CD8-positive, alpha-beta memory T cell (primary cell): Measurements from ENCODE around the gene REEP1. TPM values are rescaled to one million over a fixed set of nuclear protein-coding genes. Genes with fewer than 3 reads are reported as not detected.
A peak's percentile ranks its signal among the peaks of the same experiment; 100 is the strongest.
"Not testable (repeated sequence)": the region's sequence is repeated elsewhere in the genome, so short reads cannot be mapped to it uniquely, and the experiment has no call there.

Experiments
- CTCF ChIA-PET: fragments of 350-600 bp; sonication (Branson Sonifier 250); formaldehyde crosslinking; loops from one replicate; lab custom pipeline; 2021; ENCODE audit warnings: antibody characterized with exemption; lab: Charles Lee
- POLR2A ChIA-PET: fragments of 350-600 bp; sonication (Branson Sonifier 250); formaldehyde crosslinking; loops from one replicate; lab custom pipeline; 2021; ENCODE audit warnings: antibody characterized with exemption; lab: Charles Lee
- DNase-seq, 5 donors: peaks; one replicate each; pipeline versions ENCODE4 v3.0.0 to v3.0.0-alpha.2; 2020 to 2022; ENCODE audit warnings: mixed read lengths in 1 of 5
- H3K27ac ChIP-seq: one replicate; pipeline ENCODE4 v1.7.0; 2013; ENCODE audit warnings: low read depth, mild to moderate bottlenecking, low read length, moderate library complexity
- H3K27me3 ChIP-seq: 2 replicates; pipeline ENCODE4 v1.7.0; 2013; ENCODE audit warnings: low read length, mild to moderate bottlenecking; ENCODE audit not compliant: insufficient read depth, poor library complexity, severe bottlenecking
- H3K36me3 ChIP-seq: 2 replicates; pipeline ENCODE4 v1.7.0; 2013; ENCODE audit warnings: mild to moderate bottlenecking, low read length, moderate library complexity; ENCODE audit not compliant: insufficient read depth
- H3K4me1 ChIP-seq: 2 replicates; pipeline ENCODE4 v1.7.0; 2013; ENCODE audit warnings: mild to moderate bottlenecking, low read length, moderate library complexity; ENCODE audit not compliant: insufficient read depth
- H3K4me3 ChIP-seq: 2 replicates; pipeline ENCODE4 v1.7.0; 2013; ENCODE audit warnings: mild to moderate bottlenecking, low read length
- H3K9me3 ChIP-seq: 2 replicates; pipeline ENCODE4 v1.7.0; 2013; ENCODE audit warnings: mild to moderate bottlenecking, low read length
- H3K27ac Mint-ChIP-seq, 8 donors: one replicate each; pipeline ENCODE4 v1.8.0; 2020 to 2021; ENCODE audit warnings: mixed read lengths in 8 of 8, mild to moderate bottlenecking in 6 of 8, inconsistent platforms in 3 of 8, moderate library complexity in 3 of 8
- H3K27me3 Mint-ChIP-seq, 2 donors: one replicate each; pipeline ENCODE4 v1.8.0; 2020 to 2021; ENCODE audit warnings: mixed read lengths in 2 of 2, mild to moderate bottlenecking in 1 of 2, moderate library complexity in 1 of 2
- H3K36me3 Mint-ChIP-seq, 3 donors: one replicate each; pipeline ENCODE4 v1.8.0; 2020 to 2021; ENCODE audit warnings: mixed read lengths in 3 of 3, inconsistent platforms in 1 of 3, mild to moderate bottlenecking in 1 of 3
- H3K4me1 Mint-ChIP-seq, 3 donors: one replicate each; pipeline ENCODE4 v1.8.0; 2020 to 2021; ENCODE audit warnings: mixed read lengths in 3 of 3, inconsistent platforms in 1 of 3, mild to moderate bottlenecking in 1 of 3
- H3K4me3 Mint-ChIP-seq, 7 donors: one replicate each; pipeline ENCODE4 v1.8.0; 2020 to 2021; ENCODE audit warnings: mixed read lengths in 7 of 7, mild to moderate bottlenecking in 6 of 7, moderate library complexity in 4 of 7, inconsistent platforms in 2 of 7
- H3K9me3 Mint-ChIP-seq, 5 donors: one replicate each; pipeline ENCODE4 v1.8.0; 2020 to 2022; ENCODE audit warnings: mixed read lengths in 5 of 5, mild to moderate bottlenecking in 3 of 5, moderate library complexity in 2 of 5, inconsistent platforms in 1 of 5
- polyA plus RNA-seq: library from polyadenylated mRNA; unstranded; fragments of 300-500 nt; fragmentation: Illumina TruSeq; gene quantifications from one replicate; pipeline ENCODE4 v1.2.3, GENCODE V29; 2021
- total RNA-seq, 2 experiments: library from RNA; stranded (reverse); gene quantifications; one replicate each; pipeline ENCODE4 v1.2.3, GENCODE V29; 2021

Gene REEP1
- total and polyA plus RNA-seq, 3 experiments from 2014 or later: 0.20 to 0.28 TPM; not detected in 1

DNA sequence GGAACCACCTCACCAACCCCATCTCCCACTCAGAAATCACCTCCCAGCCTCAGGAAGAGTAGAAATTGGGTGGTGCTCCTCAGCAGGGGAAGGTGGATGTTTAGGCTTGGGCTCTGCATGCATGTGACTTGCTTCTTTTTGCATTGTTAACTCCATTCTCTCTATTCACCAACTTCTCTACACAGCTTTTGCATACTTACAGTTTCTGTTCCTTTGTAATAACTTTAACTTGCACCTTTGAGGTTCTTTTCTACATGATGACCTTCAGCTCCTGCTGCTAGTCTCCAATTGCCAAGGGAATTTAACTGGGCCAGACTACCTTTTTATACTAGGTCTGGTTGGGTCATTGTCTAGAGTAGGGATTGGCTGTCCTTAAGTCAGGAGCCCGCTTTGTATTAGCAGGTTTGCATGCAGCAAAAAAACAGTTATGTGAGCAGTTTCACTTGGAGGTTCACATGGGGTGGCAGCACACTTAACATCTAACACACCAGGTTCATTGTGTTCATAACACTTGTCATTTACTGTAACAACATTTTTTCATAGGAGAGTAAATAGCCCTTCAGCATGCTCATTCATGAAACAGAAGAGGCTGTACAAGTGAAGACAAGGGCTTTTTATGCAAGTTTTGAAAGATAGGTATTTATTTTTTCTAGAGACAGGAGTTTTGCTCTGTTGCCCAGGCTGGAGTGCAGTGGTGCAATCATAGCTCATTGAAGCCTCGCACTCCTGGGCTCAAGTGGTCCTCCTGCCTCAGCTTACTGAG is 126.2 kb downstream of the REEP1 start:
- no peak for DNase-seq

DNA sequence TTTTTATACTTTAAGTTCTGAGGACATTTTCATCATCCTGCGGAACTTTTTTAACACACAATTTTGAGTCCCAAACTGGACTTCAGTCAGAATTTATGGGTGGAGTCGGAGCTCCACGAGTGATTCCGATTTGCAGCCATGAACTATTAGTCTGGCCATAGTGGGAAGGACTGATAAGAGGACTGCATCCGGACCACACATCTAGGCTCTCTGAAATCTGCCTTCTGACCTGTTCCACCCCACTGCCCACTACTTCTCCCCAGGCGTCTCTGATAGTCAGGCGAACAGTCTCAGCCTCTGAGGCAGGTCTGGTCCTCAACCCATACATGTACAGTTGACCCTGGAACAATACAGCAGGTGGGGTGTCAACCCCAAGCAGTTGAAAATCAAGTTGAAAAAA is 133.0 kb downstream of the REEP1 start:
- ChIA-PET POLR2A (interaction anchor here (0.6 kb wide), 1 partner anchor 584 kb away, joined by 3 read pairs; no protein-coding TSS in a partner anchor), CTCF (interaction anchor here (0.8 kb wide), 1 partner anchor 9 kb away, joined by 3 read pairs; the partner anchor contains the start of gene IMMT)
- Mint-ChIP-seq H3K9me3 (no peaks in the 10 kb centered on the region), H3K27ac (no peak overlapping the region), H3K27me3 (no peaks in the 10 kb centered on the region), H3K4me1 (peaks cover 32 to 38% (median 38%) of the 10 kb centered on the region in 3 donors), H3K4me3 (no peak overlapping the region), H3K36me3 (peaks cover 3 to 56% (median 16%) of the 10 kb centered on the region in 3 donors)
- H3K4me3 ChIP-seq: no peak overlapping the region
- no peaks in the 10 kb centered on the region for H3K27me3 ChIP-seq
- H3K27ac ChIP-seq: no peak overlapping the region
- H3K4me1 ChIP-seq: peaks cover 8% of the 10 kb centered on the region
- H3K9me3 ChIP-seq: no peaks in the 10 kb centered on the region
- H3K36me3 ChIP-seq: peaks cover 29% of the 10 kb centered on the region
- no peak for DNase-seq

More for the DNA sequence above, 126.2 kb downstream of the REEP1 start:
- Mint-ChIP-seq H3K4me3 (no peak overlapping the region), H3K36me3 (peaks cover 3 to 81% (median 20%) of the 10 kb centered on the region in 3 donors), H3K4me1 (no peaks in the 10 kb centered on the region), H3K27ac (peak overlapping the region in 2 of 8 donors; percentile 29 to 69), H3K9me3 (no peaks in the 10 kb centered on the region), H3K27me3 (no peaks in the 10 kb centered on the region)
- H3K27me3 ChIP-seq: no peaks in the 10 kb centered on the region
- CTCF ChIA-PET: no interaction called here
- H3K27ac ChIP-seq: no peak overlapping the region
- H3K4me3 ChIP-seq: no peak overlapping the region
- H3K36me3 ChIP-seq: peaks cover 61% of the 10 kb centered on the region
- H3K9me3 ChIP-seq: no peaks in the 10 kb centered on the region
- no peaks in the 10 kb centered on the region for H3K4me1 ChIP-seq
- POLR2A ChIA-PET: no interaction called here

GRCh38 chr2:86203614-86204013 is 133.8 kb downstream of the REEP1 start:
- no peak overlapping the region for H3K27ac ChIP-seq
- peak overlapping the region in 2 of 8 donors; percentile 6 to 36 for H3K27ac Mint-ChIP-seq
- POLR2A ChIA-PET: no interaction called here

GRCh38 chr2:86202702-86203101 is 134.7 kb downstream of the REEP1 start:
- peak overlapping the region in 1 of 7 donors; percentile 90 for H3K4me3 Mint-ChIP-seq

More at GRCh38 chr2:86203614-86204013, 133.8 kb downstream of the REEP1 start:
- Mint-ChIP-seq H3K36me3 (peaks cover 2 to 51% (median 11%) of the 10 kb centered on the region in 3 donors), H3K9me3 (no peaks in the 10 kb centered on the region), H3K4me1 (peaks cover 36 to 43% (median 43%) of the 10 kb centered on the region in 3 donors), H3K27me3 (no peaks in the 10 kb centered on the region), H3K4me3 (peak overlapping the region in 1 of 7 donors; percentile 60)
- Histone ChIP-seq H3K36me3 (peaks cover 21% of the 10 kb centered on the region), H3K4me3 (no peak overlapping the region), H3K4me1 (peaks cover 8% of the 10 kb centered on the region), H3K9me3 (no peaks in the 10 kb centered on the region), H3K27me3 (no peaks in the 10 kb centered on the region)
- CTCF ChIA-PET: no interaction called here
- no peak for DNase-seq

DNA sequence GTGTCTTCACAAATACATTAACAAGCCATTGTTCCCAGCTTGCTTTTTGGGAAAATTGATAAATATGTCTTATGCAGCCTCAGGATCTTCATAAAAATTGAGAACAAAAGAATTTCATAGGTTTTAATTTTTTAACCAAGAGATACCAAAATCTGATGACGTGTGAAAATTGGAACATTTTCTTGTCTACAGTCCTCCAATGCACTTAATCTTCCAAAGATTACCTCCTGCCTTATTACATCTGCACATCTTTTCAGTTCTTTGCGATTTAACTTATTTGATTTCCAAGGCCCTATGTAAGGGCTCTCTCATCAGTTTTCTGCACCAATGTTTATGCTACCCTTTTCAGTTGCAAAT is 135.1 kb downstream of the REEP1 start:
- peaks cover 38 to 46% (median 46%) of the 10 kb centered on the region in 3 donors for H3K4me1 Mint-ChIP-seq
- CTCF ChIA-PET: no interaction called here
- DNase-seq: no peak
- H3K4me3 Mint-ChIP-seq: peak overlapping the region in 3 of 7 donors; percentile 11 to 90 (median 14)
- POLR2A ChIA-PET: no interaction called here
- Histone ChIP-seq H3K4me1 (peaks cover 8% of the 10 kb centered on the region), H3K36me3 (peaks cover 9% of the 10 kb centered on the region), H3K4me3 (no peak overlapping the region), H3K27me3 (no peaks in the 10 kb centered on the region), H3K27ac (peak overlapping the region; percentile 73), H3K9me3 (no peaks in the 10 kb centered on the region)
- peaks cover 0 to 39% (median 9%) of the 10 kb centered on the region in 3 donors for H3K36me3 Mint-ChIP-seq
- no peaks in the 10 kb centered on the region for H3K9me3 Mint-ChIP-seq
- no peaks in the 10 kb centered on the region for H3K27me3 Mint-ChIP-seq
- peak overlapping the region in 3 of 8 donors; percentile 5 to 73 (median 38) for H3K27ac Mint-ChIP-seq

More at GRCh38 chr2:86202702-86203101, 134.7 kb downstream of the REEP1 start:
- CTCF ChIA-PET: no interaction called here
- H3K27me3 ChIP-seq: no peaks in the 10 kb centered on the region
- no peak overlapping the region for H3K4me3 ChIP-seq
- H3K36me3 Mint-ChIP-seq: peaks cover 0 to 43% (median 9%) of the 10 kb centered on the region in 3 donors
- H3K27me3 Mint-ChIP-seq: no peaks in the 10 kb centered on the region
- H3K27ac ChIP-seq: peak overlapping the region; percentile 73
- H3K27ac Mint-ChIP-seq: peak overlapping the region in 1 of 8 donors; percentile 5
- H3K36me3 ChIP-seq: peaks cover 12% of the 10 kb centered on the region
- POLR2A ChIA-PET: no interaction called here
- H3K9me3 ChIP-seq: no peaks in the 10 kb centered on the region
- no peaks in the 10 kb centered on the region for H3K9me3 Mint-ChIP-seq
- DNase-seq: no peak
- H3K4me1 ChIP-seq: peaks cover 8% of the 10 kb centered on the region
- peaks cover 38 to 46% (median 46%) of the 10 kb centered on the region in 3 donors for H3K4me1 Mint-ChIP-seq

DNA sequence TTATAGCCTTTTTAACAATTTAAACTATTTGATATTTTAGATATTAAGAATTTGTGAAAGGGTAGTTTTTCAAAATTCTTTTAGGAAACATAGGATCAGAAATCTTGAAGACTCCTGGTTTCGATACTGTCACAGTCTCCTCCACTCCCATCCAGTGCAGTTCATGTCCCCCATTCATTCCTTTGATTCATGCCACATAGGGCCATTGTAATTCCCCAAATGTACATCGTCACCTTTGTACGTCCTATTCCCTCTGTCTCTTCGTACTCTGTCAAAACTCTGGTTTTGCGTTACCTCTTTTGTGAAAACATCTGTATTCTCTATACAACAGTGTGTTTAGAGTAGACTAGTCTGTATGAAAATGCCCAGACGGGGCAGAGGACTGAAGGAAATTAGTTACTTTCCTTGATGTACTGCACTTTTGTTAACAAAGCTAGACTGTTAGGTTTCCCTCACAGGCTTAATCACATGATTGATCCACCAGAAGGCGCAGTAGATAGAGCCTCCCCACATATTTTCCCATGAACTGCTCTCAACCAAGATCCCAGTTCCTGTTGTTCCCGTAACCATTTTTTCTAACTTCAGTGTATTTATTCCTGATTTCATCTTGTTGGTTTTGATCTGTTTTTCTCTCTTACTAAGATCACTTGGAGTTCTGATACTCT is 135.6 kb downstream of the REEP1 start:
- Mint-ChIP-seq H3K27me3 (no peaks in the 10 kb centered on the region), H3K4me3 (peak overlapping the region in 4 of 7 donors; percentile 11 to 90 (median 30)), H3K4me1 (peaks cover 41 to 50% (median 50%) of the 10 kb centered on the region in 3 donors), H3K9me3 (no peaks in the 10 kb centered on the region), H3K27ac (peak overlapping the region in 3 of 8 donors; percentile 38 to 78 (median 73)), H3K36me3 (peaks cover 0 to 35% (median 6%) of the 10 kb centered on the region in 3 donors)
- Histone ChIP-seq H3K36me3 (peaks cover 6% of the 10 kb centered on the region), H3K27me3 (no peaks in the 10 kb centered on the region), H3K4me1 (peaks cover 8% of the 10 kb centered on the region), H3K27ac (peak overlapping the region; percentile 73), H3K9me3 (no peaks in the 10 kb centered on the region), H3K4me3 (no peak overlapping the region)
- no peak for DNase-seq
- ChIA-PET CTCF (no interaction called here), POLR2A (no interaction called here)

GRCh38 chr2:86200564-86200963 is 136.9 kb downstream of the REEP1 start:
- Mint-ChIP-seq H3K36me3 (peaks cover 0 to 27% (median 2%) of the 10 kb centered on the region in 3 donors), H3K27ac (peak overlapping the region in 5 of 8 donors; percentile 58 to 78 (median 64)), H3K4me3 (peak overlapping the region; percentile 66 to 100 (median 93)), H3K4me1 (peaks cover 47 to 58% (median 58%) of the 10 kb centered on the region in 3 donors)
- H3K9me3 Mint-ChIP-seq, H3K27me3 Mint-ChIP-seq, H3K36me3 ChIP-seq, CTCF ChIA-PET, H3K4me3 ChIP-seq, H3K9me3 ChIP-seq, H3K27me3 ChIP-seq, DNase-seq, POLR2A ChIA-PET: not testable (repeated sequence)
- Histone ChIP-seq H3K4me1 (peaks cover 13% of the 10 kb centered on the region), H3K27ac (peak overlapping the region; percentile 73)
